Stimulated activated CD4-positive, alpha-beta T cell treated with anti-CD3 and anti-CD28 coated beads, Interleukin-2, amount 100 ng/mL, for 24 hours (primary cell): ENCODE results near the gene POGLUT2.

ENCODE experiments used
- DNase-seq, 2 donors: peaks; one replicate each; pipeline ENCODE4 v3.0.0-alpha.2; 2020

The POGLUT2 gene

DNA sequence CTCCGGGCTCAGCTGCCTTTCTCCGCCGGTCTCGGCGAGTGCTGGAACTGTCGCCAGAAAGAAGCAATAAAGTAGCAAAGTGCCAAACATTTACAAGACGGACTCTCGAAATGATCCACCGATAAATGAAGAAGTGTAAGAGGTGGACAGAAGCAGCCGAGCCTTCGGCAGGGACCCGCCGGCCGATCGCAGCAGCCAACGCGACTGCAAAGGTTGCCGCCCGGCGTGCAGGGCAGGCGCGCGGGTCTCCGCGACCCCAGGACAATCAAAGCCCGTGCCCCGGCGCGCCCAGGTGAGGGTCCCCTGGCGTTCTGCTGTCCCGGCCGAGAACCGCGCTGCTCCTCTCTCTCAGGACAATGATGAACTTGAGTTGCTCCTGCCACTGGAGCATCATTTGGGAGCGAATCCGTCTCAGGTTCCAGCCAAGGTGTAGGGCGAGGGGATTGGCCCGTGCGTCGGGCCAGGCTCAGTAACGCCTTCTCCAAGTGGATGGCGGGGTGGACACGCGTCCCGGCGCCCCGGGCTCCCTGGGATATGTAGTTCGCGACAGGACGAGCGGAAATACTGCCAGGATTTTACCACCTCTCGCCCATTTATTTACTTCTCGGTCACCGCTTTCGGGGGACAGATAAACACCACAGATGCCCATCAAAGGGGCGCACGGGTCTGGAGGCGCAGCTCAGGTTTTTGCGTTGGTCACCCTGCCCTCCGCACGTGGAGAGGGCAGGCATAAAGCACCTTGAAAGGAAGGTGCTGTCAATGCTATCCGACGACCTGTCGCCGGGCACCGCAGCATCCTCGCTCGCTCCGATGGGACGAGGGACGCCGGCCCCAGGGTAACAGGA is at the start of gene POGLUT2, which contains the start of gene BIVM:
TSS of gene POGLUT2 (minus strand) at position 396 of the 845 bp plus-strand sequence. CDS start at position 90, 306 bp downstream.
TSS of gene BIVM (plus strand) at position 539 of the 845 bp plus-strand sequence. CDS start 8,149 bp downstream, outside the sequence.
- DNase-seq, result peak; percentile 78 to 86

GRCh38 chr13:102847272-102848234 is 48.8 kb upstream of the POGLUT2 start:
- no peak for DNase-seq

DNA sequence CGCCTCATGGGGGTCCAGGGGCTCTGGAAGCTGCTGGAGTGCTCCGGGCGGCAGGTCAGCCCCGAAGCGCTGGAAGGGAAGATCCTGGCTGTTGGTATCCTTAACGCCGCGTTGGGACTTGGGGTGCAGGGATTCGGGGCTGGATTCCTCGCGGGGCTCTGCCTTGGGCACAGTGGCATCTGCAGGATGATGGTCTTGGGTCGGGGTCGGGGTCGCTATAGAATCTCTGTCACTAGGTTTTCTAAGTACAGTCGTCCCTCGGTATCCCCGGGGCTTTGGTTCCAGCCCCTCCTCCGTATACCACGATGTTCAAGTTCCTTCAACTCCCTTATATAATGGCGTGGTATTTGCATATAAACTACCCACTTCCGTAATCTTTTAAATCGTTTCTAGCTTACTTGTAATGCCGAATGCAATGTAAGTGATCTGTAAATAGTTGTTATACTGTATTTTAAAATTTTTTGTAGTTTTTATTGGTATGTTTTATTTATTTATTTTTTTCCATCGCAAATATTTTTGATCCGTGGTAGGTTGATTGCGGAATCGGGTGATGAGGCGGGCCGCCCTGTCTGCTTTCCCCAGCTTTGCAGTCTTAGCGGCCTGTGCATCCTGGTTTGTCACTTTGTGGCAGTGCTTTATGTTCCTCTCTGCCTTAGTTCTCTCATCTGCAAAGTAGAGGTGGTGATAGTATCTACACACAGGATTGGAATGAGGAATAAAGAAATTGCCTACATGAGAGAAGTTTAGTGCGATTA is 47.7 kb upstream of the POGLUT2 start:
- peak; percentile 48 to 56 for DNase-seq

DNA sequence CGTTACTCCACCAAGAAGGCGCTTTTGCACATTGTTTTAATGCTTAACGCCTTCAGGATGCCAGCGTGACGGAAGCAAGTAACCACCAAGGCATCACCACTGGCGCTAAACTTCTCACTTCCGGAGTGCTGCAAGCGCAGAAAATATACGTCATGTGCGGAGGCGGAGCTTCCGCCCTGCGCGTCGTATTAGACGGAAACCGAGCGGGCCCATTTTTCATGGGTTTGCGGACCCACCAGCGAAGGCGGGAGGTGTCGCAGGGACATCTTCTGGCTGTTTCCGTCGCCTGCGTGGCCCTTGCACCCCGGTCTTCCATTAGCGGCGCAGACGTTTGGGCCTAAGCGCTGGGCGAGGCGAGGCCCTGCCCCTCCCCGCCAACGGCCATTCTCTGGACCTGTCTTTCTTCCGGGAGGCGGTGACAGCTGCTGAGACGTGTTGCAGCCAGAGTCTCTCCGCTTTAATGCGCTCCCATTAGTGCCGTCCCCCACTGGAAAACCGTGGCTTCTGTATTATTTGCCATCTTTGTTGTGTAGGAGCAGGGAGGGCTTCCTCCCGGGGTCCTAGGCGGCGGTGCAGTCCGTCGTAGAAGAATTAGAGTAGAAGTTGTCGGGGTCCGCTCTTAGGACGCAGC is 47.0 kb upstream of the POGLUT2 start, which contains the start of gene ERCC5:
TSS of gene ERCC5 (plus strand) at position 403 of the 631 bp plus-strand sequence. CDS start 235 bp downstream, outside the sequence.
- DNase-seq, result peak; percentile 94 to 96

DNA sequence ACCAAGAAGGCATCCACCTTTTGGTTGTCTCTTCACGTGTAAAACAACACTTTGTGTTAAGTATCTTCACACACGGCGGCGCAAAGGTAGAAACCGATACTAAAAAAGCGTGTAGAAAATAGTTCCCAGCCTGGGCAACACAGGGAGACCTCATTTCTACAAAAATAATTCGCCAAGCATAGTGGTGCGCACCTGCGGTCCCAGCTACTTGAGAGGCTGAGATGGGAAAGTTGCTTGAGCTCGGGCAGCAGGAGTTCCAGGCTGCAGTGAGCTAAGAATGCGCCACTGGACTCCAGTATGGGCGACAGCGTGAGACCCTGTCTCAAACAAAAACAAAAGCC is 46.5 kb upstream of the POGLUT2 start:
- no peak for DNase-seq

GRCh38 chr13:102839462-102839861 is 40.7 kb upstream of the POGLUT2 start:
- no peak for DNase-seq

DNA sequence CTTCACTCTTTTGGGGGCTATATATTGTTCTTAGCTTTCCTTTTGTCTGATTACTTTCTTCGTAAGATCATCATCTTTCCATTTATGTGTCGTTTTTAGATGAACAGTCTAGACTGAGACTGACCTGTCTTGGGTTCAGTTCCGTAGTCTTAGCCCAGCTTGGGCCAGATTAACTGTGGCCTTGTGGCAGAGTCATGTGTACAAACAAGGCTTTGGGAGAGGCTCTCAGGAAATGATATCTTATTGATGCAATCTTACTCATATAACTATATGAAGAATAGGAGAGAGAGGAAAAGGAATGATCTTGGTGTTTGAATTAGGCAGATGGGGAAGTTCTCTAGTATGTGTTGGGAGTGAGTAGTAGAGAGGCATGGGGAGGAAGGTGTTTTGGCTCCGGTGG is 40.2 kb upstream of the POGLUT2 start:
- no peak for DNase-seq

DNA sequence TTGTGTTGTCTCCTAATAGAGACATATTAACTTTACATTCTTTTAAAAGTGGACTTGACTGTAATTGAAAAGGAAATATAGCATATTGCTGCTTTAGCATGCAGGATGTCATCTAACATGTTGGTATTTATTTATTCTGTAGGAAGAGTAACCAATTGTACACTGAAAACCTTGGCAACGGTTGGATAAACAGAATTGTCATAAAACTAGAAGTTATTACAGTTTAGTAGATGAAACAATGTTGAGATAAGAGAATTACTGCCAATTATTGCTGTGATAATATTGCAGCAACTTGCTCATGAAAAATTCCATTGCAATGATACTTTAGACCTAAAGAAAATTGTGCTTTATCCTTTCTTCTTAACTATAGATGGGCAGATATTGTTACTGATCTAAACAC is 39.5 kb upstream of the POGLUT2 start:
- no peak for DNase-seq

GRCh38 chr13:102836471-102836870 is 37.7 kb upstream of the POGLUT2 start:
- no peak for DNase-seq

DNA sequence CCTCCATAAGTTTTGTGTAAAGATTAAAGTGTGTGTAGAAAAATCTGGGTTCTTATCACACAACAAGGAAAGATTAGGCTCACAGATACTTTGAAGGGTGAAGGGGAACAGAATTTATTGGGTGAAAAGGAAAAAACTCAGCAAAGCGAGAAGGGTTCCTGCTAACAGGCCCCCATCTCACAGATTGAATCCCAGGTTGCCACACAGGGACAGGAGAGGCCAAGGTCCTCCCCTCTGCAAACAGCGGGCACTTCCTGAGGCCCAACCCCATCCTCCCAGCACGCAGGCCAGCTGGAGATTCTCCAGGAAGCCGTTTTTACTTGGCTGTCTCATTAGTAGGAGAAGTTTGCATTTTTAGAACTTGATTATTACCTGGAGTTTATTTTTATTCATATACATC is 31.9 kb upstream of the POGLUT2 start:
- no peak for DNase-seq

GRCh38 chr13:102825921-102826706 is 27.3 kb upstream of the POGLUT2 start:
- DNase-seq, result no peak

DNA sequence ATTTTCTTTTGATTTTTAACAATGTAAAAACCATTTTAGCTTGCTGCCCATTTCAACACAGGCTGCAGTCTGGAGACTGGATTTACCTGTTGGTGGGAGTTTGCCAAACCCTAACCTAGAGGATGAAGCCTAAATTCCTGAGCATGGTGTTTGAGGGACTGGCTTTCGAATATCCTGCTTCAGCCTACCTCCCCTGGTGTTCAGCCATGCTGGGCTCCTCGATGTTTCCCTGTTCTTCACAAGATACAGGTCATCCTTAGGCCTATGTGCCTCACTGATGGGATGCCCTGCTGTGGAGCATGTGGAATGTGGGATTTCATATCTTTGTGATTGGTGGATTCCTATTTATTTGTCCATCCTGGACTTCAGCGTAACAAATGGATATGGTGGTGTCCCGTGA is 26.6 kb upstream of the POGLUT2 start:
- DNase-seq, result no peak

DNA sequence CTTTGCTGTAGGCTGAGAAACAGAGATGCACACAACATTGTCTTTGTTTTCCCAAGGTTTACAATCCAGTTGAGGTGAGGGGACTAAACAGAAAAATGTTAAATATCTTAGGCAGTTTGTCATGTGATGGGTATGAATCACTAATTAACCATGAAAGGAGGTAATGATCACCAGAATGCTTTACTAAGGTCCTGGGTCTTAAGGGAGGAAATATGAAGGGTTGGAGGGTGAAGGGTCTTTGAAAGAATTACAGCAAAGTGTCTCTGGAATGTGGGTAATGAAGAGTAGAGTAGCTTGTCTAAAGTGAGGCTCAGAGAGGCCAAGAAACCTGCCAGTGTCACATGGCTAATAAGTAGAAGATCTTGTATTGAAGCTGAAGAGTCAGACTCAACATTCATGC is 19.1 kb upstream of the POGLUT2 start:
- no peak for DNase-seq

DNA sequence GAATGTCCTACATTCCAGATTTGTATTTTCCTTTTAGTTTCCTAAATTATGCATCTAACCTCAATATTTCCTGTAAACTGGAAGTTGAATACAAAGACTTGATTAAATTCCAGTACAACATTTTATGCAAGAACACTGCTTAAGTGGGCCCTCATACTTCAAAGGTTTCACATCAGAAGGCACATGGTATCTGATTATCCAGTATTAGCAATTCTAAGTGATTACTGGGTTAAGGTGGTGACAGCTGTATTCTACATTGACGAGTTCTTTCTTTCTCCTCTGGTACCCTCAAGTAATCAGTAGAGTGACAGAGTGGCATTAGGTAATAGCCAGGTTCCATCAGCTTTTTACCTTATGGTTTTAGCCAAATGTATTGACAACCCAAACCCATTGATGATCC is 18.5 kb upstream of the POGLUT2 start:
- no peak for DNase-seq

DNA sequence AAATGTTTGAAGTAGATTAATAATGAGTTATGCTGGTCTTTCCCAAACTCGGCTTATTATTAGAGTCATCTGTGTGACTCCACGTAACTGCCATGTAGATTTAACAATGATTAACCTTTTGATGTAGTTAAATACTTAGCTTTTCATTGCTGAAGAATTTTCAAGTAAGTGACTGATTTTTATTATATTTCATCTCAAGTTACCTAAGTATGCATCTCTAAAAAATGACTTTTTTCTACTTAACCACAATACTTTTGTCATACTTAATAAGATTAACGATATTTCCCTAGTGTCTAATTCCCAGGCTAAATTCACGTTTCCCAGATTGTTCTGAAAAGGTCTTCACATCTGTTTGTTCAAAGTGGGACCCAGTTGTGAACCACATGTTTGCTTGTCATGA is 17.9 kb upstream of the POGLUT2 start:
- DNase-seq, result no peak

DNA sequence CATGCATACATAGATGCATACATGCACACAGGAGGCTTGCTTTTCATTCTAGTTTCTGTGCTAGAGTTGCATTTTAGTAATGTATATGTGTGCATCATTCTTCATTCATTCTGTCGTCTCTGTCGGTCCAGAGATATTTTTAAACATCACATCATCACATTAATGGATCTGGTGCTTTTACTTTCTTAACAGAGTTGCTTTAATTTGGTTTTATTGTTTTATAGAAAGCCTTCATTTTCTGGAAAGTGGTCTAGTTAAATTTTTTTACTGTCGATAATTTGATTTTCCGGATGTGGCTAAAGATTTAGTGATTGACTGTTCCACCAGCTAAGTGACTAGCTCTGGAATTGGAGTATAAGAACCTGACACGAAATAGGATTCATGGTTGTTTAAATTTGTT is 17.0 kb upstream of the POGLUT2 start:
- no peak for DNase-seq

- no peak for DNase-seq
Observed at GRCh38 chr13:102814793-102815192, 16.0 kb upstream of the POGLUT2 start.

GRCh38 chr13:102814025-102814607 is 15.3 kb upstream of the POGLUT2 start:
- DNase-seq, result no peak

- DNase-seq, result no peak
Observed at GRCh38 chr13:102812611-102813287, 14.0 kb upstream of the POGLUT2 start.

GRCh38 chr13:102807699-102808098 is 8.9 kb upstream of the POGLUT2 start:
- no peak for DNase-seq
